B cell (primary cell): ENCODE measurements around the gene SLC29A4.

ENCODE experiments used
- EZH2 ChIP-seq: IDR thresholded peaks from 2 replicates; pipeline ENCODE4 v1.6.1; 2012; ENCODE audit warnings: borderline replicate concordance, low read depth, mild to moderate bottlenecking, moderate library complexity, low read length; ENCODE audit not compliant: insufficient read depth, poor library complexity, severe bottlenecking
- TF ChIP-seq, protein P1 (sequence below): fragments of 200-600 bp; IDR thresholded peaks from one replicate; pipeline ENCODE4 v1.8.0; 2022; ENCODE audit warnings: antibody characterized with exemption, mild to moderate bottlenecking

- TF ChIP-seq, protein P1, sequence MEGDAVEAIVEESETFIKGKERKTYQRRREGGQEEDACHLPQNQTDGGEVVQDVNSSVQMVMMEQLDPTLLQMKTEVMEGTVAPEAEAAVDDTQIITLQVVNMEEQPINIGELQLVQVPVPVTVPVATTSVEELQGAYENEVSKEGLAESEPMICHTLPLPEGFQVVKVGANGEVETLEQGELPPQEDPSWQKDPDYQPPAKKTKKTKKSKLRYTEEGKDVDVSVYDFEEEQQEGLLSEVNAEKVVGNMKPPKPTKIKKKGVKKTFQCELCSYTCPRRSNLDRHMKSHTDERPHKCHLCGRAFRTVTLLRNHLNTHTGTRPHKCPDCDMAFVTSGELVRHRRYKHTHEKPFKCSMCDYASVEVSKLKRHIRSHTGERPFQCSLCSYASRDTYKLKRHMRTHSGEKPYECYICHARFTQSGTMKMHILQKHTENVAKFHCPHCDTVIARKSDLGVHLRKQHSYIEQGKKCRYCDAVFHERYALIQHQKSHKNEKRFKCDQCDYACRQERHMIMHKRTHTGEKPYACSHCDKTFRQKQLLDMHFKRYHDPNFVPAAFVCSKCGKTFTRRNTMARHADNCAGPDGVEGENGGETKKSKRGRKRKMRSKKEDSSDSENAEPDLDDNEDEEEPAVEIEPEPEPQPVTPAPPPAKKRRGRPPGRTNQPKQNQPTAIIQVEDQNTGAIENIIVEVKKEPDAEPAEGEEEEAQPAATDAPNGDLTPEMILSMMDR, result no peak
- no peak for TF ChIP-seq EZH2
Measured at GRCh38 chr7:5330288-5330687, 47.5 kb downstream of the SLC29A4 start.
